GM19023 (cell line): ENCODE measurements around the gene AMN.
"Not testable (repeated sequence)": the region's sequence is repeated elsewhere in the genome, so short reads cannot be mapped to it uniquely, and the experiment has no call there.

Experiments
- ATAC-seq: cut with Tn5 transposase; IDR thresholded peaks from one replicate; pipeline ENCODE4 v1.9.1; 2021; ENCODE audit warnings: mild to moderate bottlenecking, moderate library complexity; ENCODE audit not compliant: unreplicated experiment

AMN gene

DNA sequence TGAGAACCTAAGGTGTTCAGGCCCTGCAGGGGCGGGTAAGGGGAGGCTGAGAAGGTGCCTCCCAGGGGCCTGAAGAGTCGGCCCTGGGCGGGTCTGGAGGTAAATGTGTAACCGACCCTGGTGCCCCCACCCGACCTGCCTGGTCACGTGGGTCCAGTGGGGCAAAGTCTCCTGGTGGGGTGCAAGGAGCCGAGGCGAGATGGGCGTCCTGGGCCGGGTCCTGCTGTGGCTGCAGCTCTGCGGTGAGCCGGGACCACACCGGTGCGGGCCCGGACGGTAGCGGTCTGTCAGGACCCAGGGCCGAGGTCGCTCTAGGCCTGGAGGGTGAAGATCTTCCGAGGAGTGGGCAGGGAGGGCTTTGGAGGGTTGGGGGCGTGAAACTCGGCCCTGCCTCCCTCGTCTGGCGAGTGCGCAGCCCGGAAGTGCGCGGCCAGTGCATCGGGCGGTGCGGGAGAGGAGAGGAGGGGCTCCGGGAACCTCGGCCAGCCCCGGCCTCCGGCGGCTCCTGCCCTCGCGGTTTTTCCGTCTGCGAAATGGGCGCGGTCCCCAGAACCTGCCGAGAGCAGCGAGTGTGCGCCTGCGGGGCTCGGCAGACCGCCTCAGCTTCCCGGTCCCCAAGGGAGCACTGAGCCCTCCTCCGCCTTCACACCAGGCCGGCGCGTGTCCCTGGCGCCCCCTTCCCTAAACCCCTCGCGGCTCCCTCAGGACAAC, at the start of gene AMN:
TSS of gene AMN (plus strand) at position 174 of the 711 bp plus-strand sequence. CDS start at position 200, 26 bp downstream.
- ATAC-seq: no peak

DNA sequence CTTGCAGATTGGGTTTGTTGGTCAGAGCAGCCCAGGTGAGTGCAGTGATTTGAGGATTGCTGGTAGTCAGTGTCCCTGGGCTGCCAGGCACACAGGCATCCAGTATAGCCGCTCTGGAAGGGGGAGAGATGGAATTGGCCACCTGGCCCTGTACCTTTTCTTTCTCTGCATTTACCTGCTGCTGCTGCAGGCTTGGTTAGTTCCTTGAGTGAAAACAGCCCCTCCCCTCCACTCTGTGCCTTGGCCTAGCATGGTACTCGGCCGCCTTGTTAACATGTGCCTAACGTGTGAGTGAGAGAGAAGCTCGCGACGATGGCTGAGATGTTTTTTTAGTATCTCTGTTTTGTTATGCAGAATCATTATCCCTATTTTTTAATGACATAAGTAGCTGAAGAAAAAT, 49.3 kb upstream of the AMN start:
- ATAC-seq: no peak

- no peak for ATAC-seq
Measured at GRCh38 chr14:102873546-102874061, 48.9 kb upstream of the AMN start.

DNA sequence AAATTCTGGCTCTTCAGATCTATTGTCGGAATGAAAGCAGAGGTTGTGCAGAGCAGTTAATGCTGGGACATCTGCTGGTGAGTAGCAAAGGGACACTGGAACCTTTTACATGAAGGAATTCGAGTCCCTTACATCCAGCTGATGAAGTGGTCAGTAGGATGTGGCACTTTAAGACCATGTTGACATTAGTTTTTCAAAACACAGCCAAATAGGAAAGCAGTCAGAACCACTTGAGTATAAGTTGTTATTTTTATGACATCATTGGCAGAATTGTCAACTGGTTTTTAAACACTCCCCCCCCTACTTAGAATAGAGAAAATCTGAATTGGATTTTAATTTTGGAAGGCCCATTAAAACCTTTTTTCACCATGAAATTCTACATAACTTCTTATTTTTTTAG, 46.8 kb upstream of the AMN start:
- ATAC-seq: no peak

DNA sequence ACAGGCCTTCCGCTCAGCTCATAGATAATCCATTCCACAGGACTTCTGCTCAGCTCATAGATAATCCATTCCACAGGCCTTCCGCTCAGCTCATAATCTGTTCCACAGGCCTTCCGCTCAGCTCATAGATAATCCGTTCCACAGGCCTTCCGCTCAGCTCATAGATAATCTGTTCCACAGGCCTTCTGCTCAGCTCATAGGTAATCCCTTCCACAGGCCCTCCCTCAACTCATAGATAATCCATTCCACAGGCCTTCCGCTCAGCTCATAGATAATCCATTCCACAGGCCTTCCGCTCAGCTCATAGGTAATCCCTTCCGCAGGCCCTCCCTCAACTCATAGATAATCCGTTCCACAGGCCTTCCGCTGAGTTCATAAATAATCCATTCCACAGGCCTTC, 45.0 kb upstream of the AMN start:
- ATAC-seq: not testable (repeated sequence)

DNA sequence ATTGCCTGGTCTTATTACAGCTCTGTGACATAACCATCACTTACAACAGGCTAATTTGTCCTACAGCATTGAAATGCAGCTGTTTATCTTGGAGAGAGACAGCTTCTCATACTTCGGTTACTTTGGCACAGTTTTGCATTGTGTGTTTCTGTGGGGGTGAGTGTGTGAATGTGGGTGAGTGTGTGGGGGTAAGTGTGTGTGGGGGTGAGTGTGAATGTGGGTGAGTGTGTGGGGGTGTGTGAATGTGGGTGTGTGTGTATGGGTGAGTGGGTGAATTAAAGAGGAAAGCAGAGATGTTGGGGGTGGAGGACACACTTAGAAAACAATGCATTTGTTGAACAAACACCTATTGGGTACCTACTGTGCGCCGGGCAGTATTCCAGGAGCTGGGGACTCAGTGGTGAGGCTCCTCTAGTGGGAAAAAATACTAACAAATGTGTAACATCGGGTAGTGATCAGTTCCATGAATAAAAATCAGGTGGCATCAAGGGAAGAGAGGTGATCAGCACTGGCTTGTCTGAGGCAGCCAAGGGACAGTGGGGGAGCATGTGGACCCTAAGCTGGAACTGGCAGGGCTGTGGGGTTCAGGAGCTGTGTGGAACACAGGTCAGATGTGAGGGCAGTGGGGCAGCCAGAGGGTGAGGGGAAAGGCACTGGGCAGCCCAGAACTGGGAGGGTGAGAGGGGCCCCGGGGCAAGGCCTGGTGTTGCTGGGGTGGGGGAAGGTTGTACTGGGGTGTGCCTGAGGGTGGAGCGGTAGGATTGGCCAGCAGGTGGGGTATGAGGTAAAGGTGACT, 44.1 kb upstream of the AMN start:
- no peak for ATAC-seq

- no peak for ATAC-seq
Measured at GRCh38 chr14:102878970-102879460, 43.4 kb upstream of the AMN start.

DNA sequence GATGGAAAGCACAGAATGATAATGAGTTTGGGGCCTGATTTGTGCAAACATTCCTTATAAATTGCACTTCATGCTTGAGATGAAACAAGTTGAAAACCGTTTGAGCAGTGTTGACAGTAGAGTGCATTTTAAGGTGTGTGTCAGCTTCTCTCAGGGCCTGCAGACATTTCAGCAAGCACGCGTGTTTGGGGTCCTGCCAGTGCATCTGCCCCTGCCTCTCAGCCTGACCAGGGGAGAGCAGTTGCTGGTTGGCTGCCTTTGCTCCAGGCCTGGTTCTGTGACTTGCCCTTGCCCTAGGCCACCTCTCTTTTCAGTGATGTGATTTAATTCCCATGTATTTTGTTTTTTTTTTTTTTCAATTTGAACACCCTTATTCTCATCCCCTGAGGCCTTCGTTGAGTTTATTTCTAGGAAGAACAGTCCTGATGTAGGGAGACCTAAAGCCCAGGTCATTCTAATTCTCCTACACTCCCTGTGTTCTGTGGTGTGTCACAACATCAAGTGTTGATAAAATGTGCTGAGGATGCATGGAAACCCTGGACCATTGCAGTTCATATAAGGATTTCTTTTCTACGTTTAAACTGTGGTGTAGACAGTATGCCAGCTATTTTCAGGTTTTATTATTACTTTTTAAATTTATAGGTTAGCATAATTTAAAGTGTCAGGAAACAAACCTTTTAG, 40.1 kb upstream of the AMN start:
- ATAC-seq: no peak

DNA sequence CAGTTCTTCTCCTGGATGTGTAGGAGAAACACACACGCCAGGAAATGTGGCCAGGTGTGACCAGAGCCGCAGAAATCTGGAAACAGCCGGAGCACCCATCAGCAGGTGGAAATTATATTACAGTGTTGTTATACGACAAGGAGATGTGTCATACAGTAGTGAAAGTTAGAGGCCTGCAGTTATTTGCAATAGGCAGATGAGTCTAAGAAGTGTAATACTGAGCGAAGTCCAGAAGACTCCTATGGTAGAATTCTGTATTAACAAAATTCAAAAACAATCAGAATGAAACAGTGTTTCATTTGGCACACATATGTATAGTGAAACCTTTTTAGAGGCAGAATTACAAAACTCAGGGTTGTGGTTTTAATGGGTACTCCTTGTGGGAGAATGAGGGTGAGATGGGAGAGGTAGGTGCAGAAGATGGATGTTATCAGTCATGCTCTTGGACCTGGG, 39.3 kb upstream of the AMN start:
- ATAC-seq: no peak

GRCh38 chr14:102883554-102883953, 38.9 kb upstream of the AMN start:
- no peak for ATAC-seq

DNA sequence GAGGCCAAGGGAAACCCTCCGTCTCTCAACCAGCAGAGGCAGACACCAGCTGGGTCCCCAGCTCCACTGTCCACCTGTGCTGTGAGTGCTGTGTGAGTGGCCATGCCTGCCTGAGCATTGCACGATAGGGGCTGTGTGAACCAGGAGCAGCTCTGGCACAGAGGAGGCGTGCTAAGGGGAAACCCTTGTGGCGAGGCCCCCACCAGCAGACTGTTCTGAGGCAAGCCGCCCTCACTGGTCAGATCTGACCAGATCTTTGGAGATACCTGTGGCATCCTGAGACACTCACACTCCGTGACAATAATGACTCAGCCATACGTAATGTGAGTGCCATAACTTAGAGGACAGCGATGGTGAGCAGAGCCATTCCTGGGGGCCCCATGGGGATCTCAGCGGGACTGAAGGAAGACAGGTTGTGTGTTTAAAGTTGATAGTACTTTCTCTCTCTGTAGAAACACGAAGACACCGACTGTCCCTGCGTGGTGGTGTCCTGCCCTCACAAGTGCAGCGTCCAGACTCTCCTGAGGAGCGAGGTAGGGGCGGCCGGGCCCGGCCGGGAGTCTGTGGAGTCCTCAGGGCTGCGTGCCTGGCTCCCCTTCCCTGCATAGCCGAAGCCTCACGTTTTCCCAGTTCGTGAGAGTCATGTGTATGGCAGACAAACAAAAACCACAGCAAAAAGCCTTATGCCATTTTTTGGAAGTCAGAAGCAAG, 36.6 kb upstream of the AMN start:
- ATAC-seq: no peak

DNA sequence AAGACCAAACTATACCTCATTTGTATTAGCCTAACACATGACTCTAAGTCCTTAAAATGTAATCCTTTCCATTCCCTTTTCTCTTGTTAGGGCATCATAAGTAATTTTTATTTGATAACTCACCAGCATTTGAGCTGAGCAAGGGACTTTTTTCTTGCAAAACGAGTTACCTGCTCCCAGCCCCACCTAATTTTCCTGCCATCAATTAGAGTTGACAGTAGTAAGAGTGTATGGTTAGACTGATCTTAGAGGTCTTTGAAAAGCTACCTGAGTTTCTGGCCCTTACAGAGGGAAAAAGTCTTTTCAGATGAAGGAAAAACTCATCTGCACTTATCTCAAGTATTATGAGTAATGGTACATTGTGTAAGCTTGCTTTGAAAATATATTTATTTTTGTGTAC, 33.7 kb upstream of the AMN start:
- ATAC-seq: no peak

GRCh38 chr14:102889615-102890014, 32.8 kb upstream of the AMN start:
- ATAC-seq: no peak

DNA sequence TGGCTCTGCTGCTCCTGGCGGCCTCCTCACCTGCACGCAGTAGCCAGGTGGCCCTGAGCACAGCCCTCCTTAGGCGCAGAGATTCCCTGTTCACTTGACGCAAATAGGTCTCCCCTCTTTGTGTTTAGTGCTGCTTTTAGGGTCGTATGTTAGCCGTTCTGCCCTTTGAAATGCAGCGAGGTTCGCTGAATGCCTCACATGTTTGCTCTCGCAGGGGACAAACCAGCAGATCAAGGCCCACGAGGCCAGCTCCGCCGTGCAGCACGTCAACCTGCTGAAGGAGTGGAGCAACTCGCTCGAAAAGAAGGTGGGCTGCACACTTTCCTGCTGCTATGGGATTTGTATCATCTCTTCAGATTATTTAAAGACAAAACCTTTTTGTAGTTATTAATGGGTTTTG, 31.4 kb upstream of the AMN start:
- ATAC-seq: no peak

- no peak for ATAC-seq
Measured at GRCh38 chr14:102891556-102891955, 30.9 kb upstream of the AMN start.

DNA sequence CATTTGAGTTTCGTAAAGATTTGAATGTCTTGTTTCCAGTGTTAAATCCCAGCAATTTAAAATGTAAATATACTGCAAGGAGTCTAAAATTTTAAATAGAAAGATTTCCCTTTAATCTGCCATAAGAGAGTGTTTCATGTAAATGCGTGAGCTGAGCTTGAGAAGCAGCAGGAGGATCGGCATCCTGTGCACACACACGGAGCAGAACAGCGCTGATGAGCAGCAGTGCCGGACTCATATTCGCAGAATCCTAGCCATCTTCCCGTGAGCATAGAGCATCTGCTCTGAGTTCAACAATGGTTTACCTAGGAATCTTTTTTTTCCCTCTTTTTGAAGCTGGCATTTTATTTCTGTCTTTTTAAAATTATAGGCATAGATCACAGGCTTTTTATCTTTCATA, 29.8 kb upstream of the AMN start:
- ATAC-seq: no peak

- ATAC-seq: no peak
Measured at GRCh38 chr14:102893452-102893851, 29.0 kb upstream of the AMN start.

DNA sequence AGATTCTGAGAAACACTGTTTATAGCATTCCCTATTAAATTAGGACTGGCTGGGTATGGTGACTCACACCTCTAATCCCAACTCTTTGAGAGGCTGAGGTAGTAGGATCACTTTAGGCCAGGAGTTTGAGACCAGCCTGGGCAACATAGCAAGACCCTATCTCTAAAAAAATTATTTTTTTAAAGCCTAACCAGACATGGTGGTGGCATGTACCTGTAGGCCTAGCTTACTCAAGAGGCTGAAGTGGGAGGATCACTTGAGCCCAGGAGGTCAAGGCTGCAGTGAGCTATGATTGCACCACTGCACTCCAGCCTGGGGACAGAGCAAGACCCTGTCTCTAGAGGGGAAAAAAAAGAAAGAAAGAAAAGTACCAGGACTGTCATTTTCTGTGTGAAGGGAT, 25.7 kb upstream of the AMN start:
- ATAC-seq: not testable (repeated sequence)

GRCh38 chr14:102897299-102898027, 25.0 kb upstream of the AMN start:
- no peak for ATAC-seq

DNA sequence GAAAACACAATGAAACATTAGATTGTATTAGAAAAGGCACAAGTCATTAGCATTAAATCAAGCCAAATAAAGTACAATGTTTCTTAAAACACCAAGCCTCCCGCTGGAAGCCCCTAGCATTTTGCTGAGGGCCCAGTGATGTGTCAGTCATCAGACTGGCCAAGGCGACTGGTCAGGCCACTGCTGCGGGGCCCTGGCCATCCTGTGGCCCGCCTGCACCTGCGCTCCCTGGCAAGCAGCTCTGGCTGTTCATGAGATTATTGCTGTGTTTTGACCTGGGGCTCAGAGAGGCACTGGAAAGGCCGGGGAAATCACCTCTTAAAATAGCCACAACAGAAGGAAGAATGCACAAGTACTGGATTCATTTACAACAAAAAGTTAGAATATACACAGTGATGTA, 24.2 kb upstream of the AMN start:
- no peak for ATAC-seq
